NT2/D1 (cell line): ENCODE measurements around the gene APOL6.
"Not testable (repeated sequence)": the region's sequence is repeated elsewhere in the genome, so short reads cannot be mapped to it uniquely, and the experiment has no call there.

ENCODE experiments used
- YY1 ChIP-seq: IDR thresholded peaks from 2 replicates; pipeline ENCODE4 v1.6.1; 2011; ENCODE audit not compliant: insufficient read length, insufficient read depth
- ZNF274 ChIP-seq: IDR thresholded peaks from 2 replicates; pipeline ENCODE4 v1.6.1; 2011; ENCODE audit warnings: mild to moderate bottlenecking, low read depth, low read length

DNA sequence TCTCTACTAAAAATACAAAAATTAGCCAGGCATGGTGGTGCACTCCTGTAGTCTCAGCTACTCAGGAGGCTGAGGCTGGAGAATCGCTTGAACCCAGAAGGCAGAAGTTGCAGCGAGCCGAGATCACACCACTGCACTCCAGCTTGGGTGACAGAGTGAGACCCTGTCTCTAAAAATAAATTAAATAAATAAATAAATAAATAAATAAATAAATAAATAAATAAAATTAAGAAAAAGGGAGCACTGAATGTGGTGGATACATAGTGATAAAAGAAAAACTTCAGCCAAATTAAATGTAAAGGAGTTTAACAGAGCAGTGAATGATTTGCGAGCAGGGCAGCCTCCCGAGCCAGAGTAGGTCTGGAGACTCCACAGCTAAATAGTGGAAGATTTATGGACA lies 24.4 kb upstream of the APOL6 start:
- not testable (repeated sequence) for TF ChIP-seq YY1, ZNF274
